ENCODE results near the gene PLXNA4.

The PLXNA4 gene

GRCh38 chr7:132296820-132297219 lies 279.4 kb downstream of the PLXNA4 start:
- DNase-seq = no peak

- no peak for DNase-seq
These were observed 281.1 kb downstream of the PLXNA4 start for GRCh38 chr7:132295175-132295574.

- no peak for DNase-seq
These were observed 283.5 kb downstream of the PLXNA4 start for GRCh38 chr7:132292803-132293202.

- no peak for DNase-seq
These were observed 284.8 kb downstream of the PLXNA4 start for GRCh38 chr7:132291481-132291880.

GRCh38 chr7:132290021-132290420 lies 286.2 kb downstream of the PLXNA4 start:
- no peak for DNase-seq

GRCh38 chr7:132286836-132287235 lies 289.4 kb downstream of the PLXNA4 start:
- DNase-seq = no peak

- no peak for DNase-seq
These were observed 295.9 kb downstream of the PLXNA4 start for GRCh38 chr7:132280335-132280734.

- DNase-seq = no peak
These were observed 296.6 kb downstream of the PLXNA4 start for GRCh38 chr7:132279718-132280117.

- DNase-seq = no peak
These were observed 299.1 kb downstream of the PLXNA4 start for GRCh38 chr7:132276976-132277725.

- DNase-seq = no peak
These were observed 300.0 kb downstream of the PLXNA4 start for GRCh38 chr7:132276234-132276630.

- DNase-seq = no peak
These were observed 300.6 kb downstream of the PLXNA4 start for GRCh38 chr7:132275416-132276233.

GRCh38 chr7:132272763-132273371 lies 303.4 kb downstream of the PLXNA4 start:
- DNase-seq = no peak

- no peak for DNase-seq
These were observed 305.8 kb downstream of the PLXNA4 start for GRCh38 chr7:132270517-132270916.

GRCh38 chr7:132269718-132270117 lies 306.6 kb downstream of the PLXNA4 start:
- no peak for DNase-seq

- no peak for DNase-seq
These were observed 313.1 kb downstream of the PLXNA4 start for GRCh38 chr7:132263151-132263550.

GRCh38 chr7:132262160-132262470 lies 314.2 kb downstream of the PLXNA4 start:
- DNase-seq = no peak

- no peak for DNase-seq
These were observed 314.7 kb downstream of the PLXNA4 start for GRCh38 chr7:132261327-132262159.

- no peak for DNase-seq
These were observed 318.0 kb downstream of the PLXNA4 start for GRCh38 chr7:132258231-132258630.

GRCh38 chr7:132257253-132257652 lies 319.0 kb downstream of the PLXNA4 start:
- no peak for DNase-seq

GRCh38 chr7:132256721-132257212 lies 319.5 kb downstream of the PLXNA4 start:
- DNase-seq = no peak

GRCh38 chr7:132255898-132256297 lies 320.4 kb downstream of the PLXNA4 start:
- no peak for DNase-seq

- DNase-seq = no peak
These were observed 321.0 kb downstream of the PLXNA4 start for GRCh38 chr7:132255115-132255797.

All from T-helper 1 cell (primary cell).